OCI-LY3 (cell line): ENCODE results near the gene TRNP1.

Source experiments
- H2AFZ ChIP-seq: fragments of 200-600, 300-600 bp; shearing (Covaris generic); 2 replicates; pipeline ENCODE4 v1.6.0; 2014; ENCODE audit warnings: antibody characterized with exemption, low read depth, low read length
- H3K27ac ChIP-seq: fragments of 200-600, 300-600 bp; sonication (generic); 2 replicates; pipeline ENCODE4 v1.5.1; 2014; ENCODE audit warnings: mild to moderate bottlenecking, low read length, moderate library complexity, mixed read lengths
- H3K27me3 ChIP-seq: fragments of 200-600, 300-600 bp; sonication (generic); 2 replicates; pipeline ENCODE4 v1.6.1; 2014; ENCODE audit warnings: low read depth, low read length, mixed read lengths
- H3K36me3 ChIP-seq: fragments of 200-600, 300-600 bp; sonication (generic); replicated peaks from 2 replicates; pipeline ENCODE3; 2014; ENCODE audit warnings: low read depth, low read length, mixed read lengths
- H3K4me1 ChIP-seq: fragments of 300-600, 200-600 bp; sonication (generic); 2 replicates; pipeline ENCODE4 v1.6.1; 2014; ENCODE audit warnings: low read length, mixed read lengths
- H3K4me2 ChIP-seq: fragments of 200-600, 300-600 bp; sonication (generic); 2 replicates; pipeline ENCODE4 v1.6.1; 2014; ENCODE audit warnings: low read length, mixed read lengths
- H3K4me3 ChIP-seq: fragments of 300-600, 200-600 bp; sonication (generic); 2 replicates; pipeline ENCODE4 v1.5.1; 2014; ENCODE audit warnings: antibody characterized with exemption, mild to moderate bottlenecking, low read length, moderate library complexity
- H3K79me2 ChIP-seq: fragments of 300-600, 200-600 bp; shearing (Covaris generic); 2 replicates; pipeline ENCODE4 v1.6.1; 2014; ENCODE audit warnings: mild to moderate bottlenecking, low read length, mixed read lengths
- H3K9ac ChIP-seq: fragments of 300-600, 200-600 bp; shearing (Covaris generic); 2 replicates; pipeline ENCODE4 v1.6.0; 2014; ENCODE audit warnings: mild to moderate bottlenecking, low read length, moderate library complexity
- H3K9me3 ChIP-seq: fragments of 200-600, 300-600 bp; shearing (Covaris generic); 2 replicates; pipeline ENCODE4 v1.6.1; 2014; ENCODE audit warnings: low read length, mixed read lengths; ENCODE audit not compliant: insufficient read depth
- H4K20me1 ChIP-seq: fragments of 200-600, 300-600 bp; sonication (generic); 2 replicates; pipeline ENCODE4 v1.6.1; 2016; ENCODE audit warnings: low read length, mixed read lengths; ENCODE audit not compliant: insufficient read depth
- EZH2phosphoT487 ChIP-seq: fragments of 200-600 bp; shearing (Covaris generic); IDR thresholded peaks from 2 replicates; pipeline ENCODE4 v1.6.1; 2018; ENCODE audit warnings: antibody characterized with exemption, mixed run types, low read depth
- TF ChIP-seq, protein P1 (sequence below): fragments of 200-600, 300-600 bp; sonication (generic); IDR thresholded peaks from 2 replicates; pipeline ENCODE4 v1.5.1; 2014; ENCODE audit warnings: antibody characterized with exemption, low read length, low read depth

TRNP1 gene

DNA sequence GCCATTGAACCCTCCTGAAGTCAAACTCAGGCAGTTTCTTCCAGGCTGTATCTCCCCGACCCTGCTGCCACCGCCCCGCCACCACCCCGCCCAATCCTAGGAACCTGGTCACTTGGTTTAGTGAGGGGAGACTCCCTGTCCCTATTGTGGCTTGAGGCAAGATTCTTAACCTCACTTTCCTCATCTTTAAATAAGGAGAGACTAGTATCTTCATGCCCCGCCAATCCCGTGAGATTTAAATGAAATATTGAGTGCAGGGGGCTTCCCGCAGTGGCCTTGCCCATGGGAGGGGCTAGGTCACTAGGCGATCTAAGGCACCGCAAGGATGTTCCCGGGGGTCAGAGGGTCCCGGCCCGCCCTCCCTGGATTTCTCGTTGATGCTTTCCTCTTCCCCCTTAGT lies 34.2 kb upstream of the TRNP1 start:
- Histone ChIP-seq H3K9ac (no peak overlapping the region), H3K4me1 (no peaks in the 10 kb centered on the region), H3K27ac (no peak overlapping the region), H3K4me3 (no peak overlapping the region), H2AFZ (no peak overlapping the region), H3K9me3 (no peaks in the 10 kb centered on the region), H3K36me3 (no peaks in the 10 kb centered on the region), H3K27me3 (no peaks in the 10 kb centered on the region), H4K20me1 (no peaks in the 10 kb centered on the region), H3K79me2 (no peaks in the 10 kb centered on the region), H3K4me2 (no peak overlapping the region)
- TF ChIP-seq, protein P1, sequence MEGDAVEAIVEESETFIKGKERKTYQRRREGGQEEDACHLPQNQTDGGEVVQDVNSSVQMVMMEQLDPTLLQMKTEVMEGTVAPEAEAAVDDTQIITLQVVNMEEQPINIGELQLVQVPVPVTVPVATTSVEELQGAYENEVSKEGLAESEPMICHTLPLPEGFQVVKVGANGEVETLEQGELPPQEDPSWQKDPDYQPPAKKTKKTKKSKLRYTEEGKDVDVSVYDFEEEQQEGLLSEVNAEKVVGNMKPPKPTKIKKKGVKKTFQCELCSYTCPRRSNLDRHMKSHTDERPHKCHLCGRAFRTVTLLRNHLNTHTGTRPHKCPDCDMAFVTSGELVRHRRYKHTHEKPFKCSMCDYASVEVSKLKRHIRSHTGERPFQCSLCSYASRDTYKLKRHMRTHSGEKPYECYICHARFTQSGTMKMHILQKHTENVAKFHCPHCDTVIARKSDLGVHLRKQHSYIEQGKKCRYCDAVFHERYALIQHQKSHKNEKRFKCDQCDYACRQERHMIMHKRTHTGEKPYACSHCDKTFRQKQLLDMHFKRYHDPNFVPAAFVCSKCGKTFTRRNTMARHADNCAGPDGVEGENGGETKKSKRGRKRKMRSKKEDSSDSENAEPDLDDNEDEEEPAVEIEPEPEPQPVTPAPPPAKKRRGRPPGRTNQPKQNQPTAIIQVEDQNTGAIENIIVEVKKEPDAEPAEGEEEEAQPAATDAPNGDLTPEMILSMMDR = no peak
- TF ChIP-seq EZH2phosphoT487 = no peak

DNA sequence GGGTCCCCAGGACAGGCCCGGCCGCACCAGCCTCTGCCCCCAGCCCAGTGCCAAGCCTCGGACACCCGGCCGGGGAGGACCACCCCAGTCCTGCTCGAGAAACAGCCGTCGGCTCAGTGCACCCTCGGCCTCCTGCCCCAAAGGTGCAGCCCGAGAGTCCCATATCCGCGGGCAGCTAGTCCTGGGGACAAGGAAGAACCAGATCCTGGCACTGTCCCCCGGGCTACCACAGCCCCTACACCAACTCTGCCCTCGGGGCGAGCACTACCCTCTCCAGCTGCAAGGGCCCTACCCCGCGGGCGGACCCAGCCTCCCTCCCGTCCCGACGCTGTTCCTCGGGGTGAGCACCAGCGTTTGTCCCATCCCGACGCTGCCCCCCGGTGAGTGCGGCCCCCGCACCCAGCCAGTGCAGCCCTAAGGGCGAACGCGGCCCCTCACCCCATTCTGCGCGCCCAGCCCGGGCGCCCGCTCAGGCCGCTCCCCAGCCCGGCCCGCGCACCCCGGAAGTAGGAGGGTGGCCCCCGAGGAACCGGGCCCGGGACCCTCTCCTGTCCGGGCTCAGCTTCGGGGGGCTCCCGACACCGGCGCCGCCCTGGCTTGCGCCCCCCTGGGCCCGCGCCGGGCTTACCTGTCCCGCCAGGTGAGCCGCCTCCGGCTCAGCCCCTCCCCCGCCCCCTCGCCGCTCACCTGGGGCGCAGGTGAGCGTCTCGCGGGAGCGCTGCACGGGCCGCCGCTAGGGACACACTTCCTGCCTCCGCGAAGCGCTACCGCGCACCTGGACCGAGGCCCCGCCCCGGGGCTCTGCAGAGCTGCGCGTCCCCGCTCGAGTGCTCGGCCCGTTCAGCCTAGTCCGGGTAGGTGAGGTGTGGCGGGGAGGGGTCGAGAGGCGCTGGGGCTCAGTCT lies 33.5 kb upstream of the TRNP1 start, which contains the start of gene KDF1:
Gene KDF1, minus strand, starts transcription at position 747 of the 903 bp plus-strand sequence. CDS start 8,088 bp downstream, outside the sequence.
- H3K4me1 ChIP-seq = no peaks in the 10 kb centered on the region
- H3K27ac ChIP-seq = no peak within 1 kb of the TSS
- H3K4me2 ChIP-seq = no peak within 1 kb of the TSS
- H2AFZ ChIP-seq = no peak within 1 kb of the TSS
- no peaks in the 10 kb centered on the region for H4K20me1 ChIP-seq
- no peak within 1 kb of the TSS for H3K9ac ChIP-seq
- H3K27me3 ChIP-seq = no peaks in the 10 kb centered on the region
- no peak for TF ChIP-seq EZH2phosphoT487
- TF ChIP-seq, protein P1 = no peak
- no peaks in the 10 kb centered on the region for H3K36me3 ChIP-seq
- H3K79me2 ChIP-seq = no peaks in the 10 kb centered on the region
- H3K9me3 ChIP-seq = no peaks in the 10 kb centered on the region
- H3K4me3 ChIP-seq = no peak within 1 kb of the TSS

DNA sequence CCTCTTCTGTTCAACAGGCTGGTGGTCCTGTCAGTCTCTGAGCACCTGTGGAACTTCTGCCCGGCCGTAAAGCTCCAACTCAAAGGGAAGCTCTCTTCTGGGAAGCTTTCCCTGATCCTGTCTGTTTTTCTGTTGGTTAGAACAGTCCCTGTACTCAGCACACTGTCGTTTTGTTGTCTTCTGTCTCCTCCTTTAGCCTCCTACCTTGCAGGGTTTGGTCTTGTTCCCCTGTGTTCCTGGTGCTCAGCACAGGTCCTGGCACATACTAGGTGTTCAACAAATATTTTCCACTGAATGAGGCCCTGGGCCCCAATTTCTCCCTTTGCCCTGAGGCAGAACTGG lies 32.9 kb upstream of the TRNP1 start:
- Histone ChIP-seq H4K20me1 (no peaks in the 10 kb centered on the region), H3K4me3 (no peak overlapping the region), H3K27me3 (no peaks in the 10 kb centered on the region), H3K9ac (no peak overlapping the region), H3K4me2 (no peak overlapping the region), H3K36me3 (no peaks in the 10 kb centered on the region), H3K79me2 (no peaks in the 10 kb centered on the region), H3K27ac (no peak overlapping the region), H3K9me3 (no peaks in the 10 kb centered on the region), H2AFZ (no peak overlapping the region), H3K4me1 (no peaks in the 10 kb centered on the region)
- TF ChIP-seq EZH2phosphoT487 = no peak
- TF ChIP-seq, protein P1 = no peak

DNA sequence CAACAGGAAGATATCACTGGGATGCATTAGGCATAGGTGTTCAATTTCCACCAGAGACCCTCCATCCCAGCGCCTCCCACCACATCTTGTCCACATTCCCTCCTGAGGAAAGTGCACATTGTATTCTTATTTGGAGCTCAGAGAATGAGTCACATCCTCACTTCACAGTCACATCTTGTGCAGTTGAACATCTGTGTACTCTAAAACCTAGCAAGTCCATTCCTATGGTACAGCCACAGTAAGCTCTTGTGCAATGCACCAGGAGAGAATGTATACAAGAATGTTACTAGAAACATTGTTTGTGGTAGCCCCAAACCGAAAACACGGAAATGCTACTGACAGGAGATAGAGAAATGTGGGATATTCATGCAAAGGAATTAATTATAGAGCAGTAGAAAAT lies 31.7 kb upstream of the TRNP1 start:
- Histone ChIP-seq H3K4me3 (no peak overlapping the region), H2AFZ (no peak overlapping the region), H3K9ac (no peak overlapping the region), H3K4me1 (no peaks in the 10 kb centered on the region), H3K36me3 (no peaks in the 10 kb centered on the region), H4K20me1 (no peaks in the 10 kb centered on the region), H3K9me3 (no peaks in the 10 kb centered on the region), H3K27ac (no peak overlapping the region), H3K79me2 (no peaks in the 10 kb centered on the region), H3K27me3 (no peaks in the 10 kb centered on the region), H3K4me2 (no peak overlapping the region)
- TF ChIP-seq, protein P1 = no peak
